Stimulated activated CD4-positive, alpha-beta T cell treated with anti-CD3 and anti-CD28 coated beads, TNF-alpha, amount 100 ng/mL, for 48 hours (primary cell): ENCODE data around the gene CCDC91.
"Not testable (repeated sequence)": the region's sequence is repeated elsewhere in the genome, so short reads cannot be mapped to it uniquely, and the experiment has no call there.

Source experiments
- DNase-seq, 3 donors: peaks; one replicate each; pipeline ENCODE4 v3.0.0-alpha.2; 2020; ENCODE audit warnings: low read depth in 3 of 3

CCDC91 gene

DNA sequence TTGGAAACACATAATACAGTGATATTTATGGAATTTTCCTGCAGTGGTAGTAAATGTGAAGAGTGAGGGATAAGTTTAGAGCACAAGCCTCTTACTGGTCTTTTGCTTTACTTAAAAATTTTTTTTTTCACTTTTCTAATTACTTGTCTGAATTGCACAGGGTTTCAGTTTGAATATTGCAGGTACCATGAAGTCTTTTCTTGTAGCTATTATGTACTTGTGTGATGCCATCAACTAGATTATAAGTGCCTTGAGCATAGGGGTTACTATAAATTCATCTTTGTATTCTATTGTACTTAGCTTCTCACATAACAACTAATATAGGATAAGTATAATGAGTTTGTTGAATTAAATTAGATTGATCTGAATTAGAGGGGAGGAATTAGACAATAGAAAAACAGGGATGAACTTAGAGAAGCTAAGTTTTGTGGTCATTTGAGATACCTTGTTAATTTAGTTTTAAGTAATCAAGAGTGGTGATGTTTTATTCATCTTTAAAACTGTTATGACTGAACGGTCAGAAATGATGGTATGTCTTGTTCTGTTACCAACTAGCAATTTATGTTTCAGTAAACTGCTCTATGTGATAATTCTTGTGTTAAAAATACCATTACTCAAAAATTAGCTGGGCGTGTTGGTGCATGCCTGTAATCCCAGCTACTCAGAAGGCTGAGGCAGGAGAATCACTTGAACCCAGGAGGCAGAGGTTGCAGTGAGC lies 42.1 kb downstream of the CCDC91 start:
- DNase-seq = no peak

DNA sequence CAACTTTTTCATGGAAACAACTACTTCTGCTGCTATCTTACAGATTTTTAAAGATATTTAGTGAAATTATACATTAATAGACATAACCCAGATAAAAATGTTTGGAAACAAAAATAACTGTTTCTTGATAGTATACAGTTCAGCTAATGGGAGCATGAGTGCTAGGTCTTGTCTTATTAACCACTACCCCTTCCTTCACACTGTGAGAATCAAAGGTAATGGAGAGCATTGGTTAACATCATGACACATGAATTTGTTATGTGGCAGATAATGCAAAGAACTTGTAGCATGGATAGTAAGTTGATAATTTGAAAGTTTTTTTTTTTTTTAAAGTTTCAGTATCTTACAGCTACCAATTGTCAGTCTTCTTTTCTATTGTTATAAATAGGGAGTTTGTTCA lies 44.2 kb downstream of the CCDC91 start:
- DNase-seq = no peak

DNA sequence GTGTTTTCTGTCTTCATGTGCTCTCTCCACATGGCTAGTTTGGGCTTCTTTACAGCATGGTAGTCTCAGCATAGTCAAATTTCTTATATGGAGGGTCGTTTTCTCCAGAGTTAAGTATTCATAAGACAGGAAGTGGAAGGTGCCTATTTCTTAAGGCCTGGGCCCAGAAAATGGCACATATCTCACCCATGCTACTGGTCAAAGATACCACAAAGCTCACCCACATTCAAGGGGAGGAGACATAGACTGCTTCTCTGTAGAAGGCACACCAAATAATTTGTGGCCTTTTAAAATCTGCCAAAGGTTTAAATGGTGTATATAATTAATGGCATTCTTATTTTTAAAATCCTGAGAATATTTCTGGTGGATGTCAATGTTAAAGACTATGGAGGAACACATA lies 44.8 kb downstream of the CCDC91 start:
- DNase-seq = no peak

DNA sequence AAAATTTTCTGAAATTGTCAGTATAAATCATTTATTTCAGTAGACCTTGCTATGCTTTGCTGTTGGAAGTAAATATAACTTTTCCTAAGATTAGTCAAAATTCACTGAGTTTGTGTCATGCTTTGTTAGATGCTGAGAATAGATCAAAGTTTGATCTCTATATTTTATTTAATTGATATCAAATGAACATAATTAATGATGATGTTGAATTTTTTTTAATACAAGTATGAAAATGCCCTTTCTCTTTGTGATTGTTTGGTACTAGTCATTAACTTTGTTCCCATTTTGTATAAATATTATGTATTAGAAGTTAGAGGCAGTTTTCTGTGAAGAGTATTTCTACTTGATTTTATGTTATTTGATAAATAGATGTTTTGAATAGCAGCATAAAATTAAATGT lies 45.7 kb downstream of the CCDC91 start:
- no peak for DNase-seq

DNA sequence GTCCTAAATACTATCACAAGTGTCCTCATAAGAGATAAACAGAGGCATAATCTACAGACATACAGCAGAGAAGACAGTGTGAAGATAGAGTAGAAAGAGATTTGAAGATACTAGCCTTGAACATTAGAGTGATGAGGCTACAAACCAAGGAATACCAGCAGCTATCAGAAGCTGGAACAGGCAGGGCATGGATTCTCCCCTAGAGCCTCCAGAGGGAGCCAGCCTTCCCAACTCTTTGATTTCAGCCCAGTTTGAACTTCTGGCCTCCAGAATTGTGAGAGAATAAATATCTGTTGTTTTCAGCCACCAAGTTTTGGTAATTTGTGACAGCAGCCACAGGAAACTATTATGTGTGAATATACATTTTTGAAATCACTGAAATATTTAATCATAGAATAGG lies 47.2 kb downstream of the CCDC91 start:
- no peak for DNase-seq

DNA sequence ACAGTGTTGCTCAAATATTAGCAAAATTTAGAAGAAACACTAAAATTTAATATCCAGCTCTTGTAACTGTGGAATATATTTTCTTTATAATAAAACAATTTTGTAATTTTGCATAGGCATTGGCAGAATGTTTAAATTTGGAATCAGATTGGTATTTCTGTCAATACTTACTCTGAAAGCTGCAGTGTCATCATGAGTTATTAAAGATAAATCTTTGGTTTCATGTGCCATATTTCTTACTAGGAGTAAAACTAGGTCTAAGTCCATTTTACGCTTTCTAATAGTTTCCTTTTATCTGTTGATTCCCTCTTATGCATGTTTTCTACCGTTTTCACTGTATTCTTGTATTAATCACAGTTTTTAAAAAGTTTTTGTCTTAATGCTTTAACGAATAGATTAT lies 49.7 kb downstream of the CCDC91 start:
- DNase-seq = no peak

DNA sequence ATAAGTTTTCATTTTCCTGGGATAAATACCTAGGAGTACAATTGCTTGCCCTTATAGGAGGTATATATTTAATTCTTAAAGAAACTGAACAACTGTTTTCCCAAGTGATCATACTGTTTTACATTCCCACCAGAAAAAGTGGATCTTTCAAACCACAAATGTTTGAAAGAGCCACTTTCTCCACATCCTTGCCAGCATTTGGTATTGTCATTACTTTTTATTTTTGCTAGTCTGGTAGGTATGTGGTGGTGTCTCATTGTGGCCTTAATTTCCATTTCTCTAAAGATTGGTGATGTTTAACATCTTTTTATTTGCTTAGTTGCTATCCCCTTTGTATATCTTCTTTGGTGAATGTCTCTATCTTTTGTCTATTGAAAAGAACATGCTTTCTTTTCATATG lies 50.6 kb downstream of the CCDC91 start:
- DNase-seq = no peak

DNA sequence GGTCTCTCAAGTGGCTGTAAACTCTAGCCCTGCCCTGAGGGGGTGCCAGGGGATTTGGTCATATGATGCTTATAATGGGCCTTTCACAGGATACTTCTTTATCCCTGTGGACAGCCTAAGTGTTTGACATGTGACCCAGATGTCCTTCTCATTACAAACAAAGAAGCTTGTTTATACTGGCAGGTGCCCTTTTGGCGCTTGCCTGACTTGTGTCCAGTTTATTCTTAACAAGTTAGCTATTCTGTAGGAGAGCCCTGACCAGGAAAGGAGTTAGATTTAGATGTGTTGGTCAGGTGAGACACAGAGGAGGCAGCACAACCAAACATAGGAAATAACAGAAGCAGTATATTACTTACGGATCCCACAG lies 51.9 kb downstream of the CCDC91 start:
- DNase-seq = no peak

DNA sequence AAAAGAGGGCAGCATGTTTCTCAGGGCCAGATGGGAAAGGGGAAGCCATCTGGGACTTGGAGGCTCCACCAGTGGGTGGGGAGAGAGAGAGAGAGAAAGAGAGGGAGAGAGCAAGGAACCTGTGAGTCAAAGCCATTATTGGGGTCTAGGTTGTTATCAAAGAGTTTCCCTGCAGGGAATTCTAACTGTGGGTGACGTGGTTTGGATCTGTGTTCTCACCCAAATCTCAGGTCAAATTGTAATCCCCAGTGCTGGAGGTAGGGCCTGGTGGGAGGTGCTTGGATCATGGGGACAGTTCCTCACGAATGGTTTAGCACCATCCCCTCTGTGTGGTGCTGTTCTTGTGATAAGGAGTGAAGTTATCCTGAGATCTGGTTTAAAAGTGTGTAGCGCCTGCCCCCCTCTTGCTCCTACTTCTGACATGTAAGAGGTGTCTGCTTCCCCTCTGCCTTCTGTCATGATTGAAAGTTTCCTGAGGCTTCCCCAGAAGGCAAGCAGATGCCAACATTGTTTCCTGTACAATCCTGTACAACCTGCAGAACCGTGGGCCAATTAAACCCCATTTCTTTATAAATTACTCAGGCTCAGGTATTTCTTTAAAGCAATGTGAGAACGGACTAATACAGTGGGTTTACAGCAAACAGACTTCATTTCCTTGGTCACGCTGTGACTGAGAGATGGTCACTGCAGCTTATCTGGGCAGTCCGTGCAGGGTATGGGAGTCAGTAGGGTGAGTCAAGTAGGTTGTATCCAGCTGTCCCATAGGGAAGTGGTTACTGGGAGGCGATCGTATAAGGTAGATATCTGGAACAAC lies 52.4 kb downstream of the CCDC91 start:
- no peak for DNase-seq

DNA sequence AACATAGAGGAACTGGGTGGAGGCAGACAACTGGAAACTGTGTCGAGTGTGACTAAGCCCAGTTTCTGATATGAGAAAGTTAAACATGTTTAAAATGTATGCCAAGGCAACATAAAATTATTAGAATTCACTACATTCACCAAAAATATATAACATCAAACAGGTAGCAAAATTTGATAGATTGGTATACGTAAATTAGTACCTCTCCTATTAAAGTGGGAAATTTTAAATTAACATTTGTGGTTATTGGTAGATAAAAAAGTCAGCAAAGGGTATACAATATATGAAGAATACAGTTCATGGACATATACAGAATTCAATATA lies 53.0 kb downstream of the CCDC91 start:
- DNase-seq = no peak

DNA sequence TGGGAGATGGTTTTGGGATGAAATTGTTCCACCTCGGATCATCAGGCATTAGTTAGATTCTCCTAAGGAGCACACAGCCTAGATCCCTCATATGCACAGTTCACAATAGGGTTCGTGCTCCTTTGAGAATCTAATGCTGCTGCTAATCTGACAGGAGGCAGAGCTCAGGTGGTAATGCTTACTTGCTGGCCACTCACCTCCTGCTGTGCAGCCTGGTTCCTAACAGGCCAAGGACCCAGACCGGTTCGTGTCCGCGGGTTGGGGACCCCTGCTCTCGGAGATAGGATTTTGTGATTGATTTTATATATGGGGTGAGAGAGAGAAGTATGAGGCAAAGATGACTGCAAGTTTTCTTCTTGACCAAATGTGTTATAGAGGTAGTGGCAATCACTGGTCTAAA lies 57.5 kb downstream of the CCDC91 start:
- DNase-seq = no peak

DNA sequence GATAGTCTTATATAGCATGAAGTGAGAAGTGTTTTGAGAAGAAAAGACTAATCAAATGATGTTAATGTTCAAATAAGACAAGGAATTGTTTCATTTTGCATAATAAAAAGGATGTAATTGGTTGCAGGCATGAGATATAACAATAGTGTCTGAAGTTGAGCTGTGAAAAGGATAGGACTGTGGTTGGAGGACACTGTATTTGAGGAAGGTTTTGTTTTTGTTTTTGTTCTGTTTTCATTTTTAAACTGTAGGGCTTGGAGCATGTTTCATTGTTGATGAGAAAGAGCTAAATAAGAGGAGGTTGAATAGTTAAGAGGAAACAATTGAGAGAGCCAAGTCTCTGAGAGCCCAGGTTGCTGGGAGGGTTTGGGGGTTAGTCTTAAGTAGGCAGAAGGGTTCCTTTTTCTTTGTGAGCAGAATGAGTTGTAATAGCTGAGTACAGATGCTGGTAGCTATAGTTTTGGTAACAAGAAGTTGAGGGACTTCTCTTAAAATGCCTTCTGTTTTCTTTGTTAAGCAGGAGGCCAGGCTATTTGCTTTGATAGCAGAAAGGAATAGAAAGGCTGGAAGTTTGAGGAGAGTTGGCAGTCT lies 58.4 kb downstream of the CCDC91 start:
- DNase-seq = no peak

DNA sequence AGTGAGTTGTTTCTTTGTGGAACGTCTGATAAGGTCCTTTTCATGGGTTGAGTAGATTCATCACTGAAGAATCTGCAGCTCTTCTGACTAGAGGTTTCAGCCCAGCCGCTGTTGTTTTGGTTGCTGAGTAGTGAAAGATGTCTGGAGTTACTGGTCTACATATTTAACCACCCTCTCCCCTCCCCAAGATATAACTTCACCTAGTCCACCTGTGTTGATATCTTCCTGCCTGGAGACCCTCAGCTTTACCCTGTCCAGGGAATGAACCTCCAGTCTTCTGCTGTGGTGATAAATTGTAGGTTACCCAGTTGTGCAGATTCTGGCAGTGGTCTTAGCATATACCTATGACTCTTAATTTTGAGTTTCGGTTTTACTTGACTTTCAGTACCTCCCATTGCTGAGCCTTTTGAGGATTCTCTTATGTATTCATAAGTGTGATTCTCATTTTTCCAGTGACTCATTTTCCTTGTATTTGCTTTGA lies 62.9 kb downstream of the CCDC91 start:
- DNase-seq = peak; percentile 14 to 27 (median 14)

DNA sequence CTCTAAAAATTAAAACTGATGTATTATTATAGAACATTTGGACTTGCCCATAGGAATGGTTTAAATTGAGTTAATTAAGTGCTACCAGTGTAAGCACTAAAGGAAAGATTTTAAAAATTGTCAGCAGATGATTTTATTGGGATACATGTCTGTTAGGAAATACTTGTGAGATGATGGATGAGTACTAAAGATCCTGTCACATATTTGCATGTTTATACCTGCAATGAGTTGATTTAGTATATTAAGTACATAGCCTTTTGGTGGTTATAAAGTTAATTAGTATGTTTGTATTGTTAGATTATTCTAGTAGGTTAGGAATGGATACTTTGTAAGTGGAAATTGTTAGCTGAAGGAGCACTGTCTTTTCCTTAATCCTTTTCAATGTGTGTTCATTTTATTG lies 67.2 kb downstream of the CCDC91 start:
- no peak for DNase-seq

DNA sequence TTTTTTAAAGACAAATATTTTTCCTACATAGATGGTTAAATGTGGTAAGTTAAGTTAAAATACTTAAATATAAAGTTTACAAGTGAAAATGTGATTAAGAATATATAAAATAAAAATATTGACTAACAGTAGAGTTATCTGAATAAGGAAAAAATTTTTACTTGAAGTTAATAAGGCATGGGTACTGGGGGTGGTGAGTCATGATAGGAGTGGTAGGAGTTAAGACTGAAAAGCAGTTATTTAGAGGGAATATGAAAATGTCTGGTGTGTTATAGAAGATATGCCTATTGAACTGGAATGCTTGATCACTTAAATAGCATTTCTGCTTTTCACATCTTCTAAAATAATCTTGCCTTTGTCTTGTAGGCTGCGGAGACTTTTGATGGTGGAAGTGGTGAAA lies 68.7 kb downstream of the CCDC91 start:
- DNase-seq = no peak

DNA sequence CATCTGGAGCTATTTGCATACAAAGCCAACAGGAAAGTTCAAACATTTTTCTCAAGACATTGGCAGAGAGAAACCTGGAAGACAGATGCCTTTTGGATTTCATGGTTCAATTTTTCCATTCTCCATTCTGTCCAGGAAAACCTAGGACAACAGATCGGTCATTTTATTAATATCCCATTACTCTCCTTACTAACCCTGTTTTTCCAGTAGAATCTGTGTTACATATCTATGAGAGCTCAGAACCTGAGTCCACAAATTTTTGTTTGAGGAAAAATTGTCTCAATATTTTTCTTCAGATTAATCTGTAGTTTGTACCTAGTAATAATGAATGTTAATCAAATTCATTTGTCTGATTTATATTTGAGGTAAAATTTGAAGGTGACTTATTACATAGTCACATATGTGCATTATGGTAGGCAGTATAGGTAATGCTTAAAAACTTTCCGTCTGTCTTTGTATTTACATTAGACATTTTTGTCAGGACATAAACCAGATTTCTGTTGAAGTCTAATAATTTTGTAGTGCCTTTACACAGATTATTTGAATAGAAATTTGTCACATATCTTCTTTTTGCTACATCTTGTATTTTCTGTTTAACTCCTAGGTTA lies 75.3 kb downstream of the CCDC91 start:
- DNase-seq = no peak

DNA sequence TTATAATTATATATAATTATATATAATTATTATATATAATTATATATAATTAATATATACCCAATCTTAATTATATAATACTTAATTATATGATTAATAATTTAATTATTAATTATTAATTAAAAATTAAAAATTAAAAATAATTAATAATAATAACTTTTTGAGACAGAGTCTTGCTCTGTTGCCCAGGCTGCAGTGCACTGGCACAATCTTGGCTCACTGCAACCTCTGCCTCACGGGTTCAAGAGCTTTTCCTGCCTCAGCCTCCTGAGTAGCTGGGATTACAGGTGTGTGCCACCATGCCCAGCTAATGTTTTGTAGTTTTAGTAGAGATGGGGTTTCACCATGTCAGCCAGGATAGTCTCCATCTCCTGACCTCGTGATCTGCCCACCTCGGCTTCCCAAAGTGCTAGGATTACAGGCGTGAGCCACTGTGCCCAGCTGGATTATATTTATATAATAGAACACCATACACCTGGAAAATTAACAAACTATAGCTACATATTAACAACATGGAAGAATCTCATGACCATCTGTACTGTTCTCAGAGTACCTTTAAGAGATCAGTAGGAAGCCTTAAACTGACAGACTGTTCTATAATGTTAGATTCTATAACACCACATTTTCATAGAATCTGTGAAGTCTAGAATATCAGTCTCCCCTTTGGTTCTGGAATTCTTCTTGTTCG lies 77.8 kb downstream of the CCDC91 start:
- DNase-seq = not testable (repeated sequence)

DNA sequence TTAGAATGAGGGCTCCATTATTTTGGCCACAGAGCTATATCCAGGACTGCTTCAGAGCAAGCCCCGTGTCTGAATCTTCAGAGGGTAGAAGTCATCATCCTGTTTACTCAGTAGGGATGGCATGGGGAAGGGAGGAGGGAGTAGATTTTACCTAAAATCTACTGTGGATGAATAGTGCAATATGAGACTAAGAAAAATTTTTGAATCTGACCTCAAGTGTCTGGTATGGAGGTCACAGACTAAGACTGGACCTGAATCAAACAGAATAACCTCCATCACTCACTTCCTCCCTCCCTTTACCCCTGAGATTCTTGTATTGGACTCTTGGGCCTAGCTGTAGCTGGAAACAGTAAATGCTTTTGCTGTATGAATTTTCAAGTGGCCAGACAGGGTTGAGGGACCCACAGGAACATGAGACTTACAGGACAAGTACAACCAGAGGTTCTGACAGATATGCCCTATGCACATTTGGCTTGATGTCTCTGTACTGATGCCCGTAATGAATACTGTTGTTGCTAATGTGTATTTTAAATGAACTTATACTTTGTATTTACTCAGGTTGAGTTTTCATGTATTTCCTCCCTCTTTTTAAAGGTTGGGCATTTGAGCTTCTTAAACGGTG lies 78.5 kb downstream of the CCDC91 start:
- no peak for DNase-seq

DNA sequence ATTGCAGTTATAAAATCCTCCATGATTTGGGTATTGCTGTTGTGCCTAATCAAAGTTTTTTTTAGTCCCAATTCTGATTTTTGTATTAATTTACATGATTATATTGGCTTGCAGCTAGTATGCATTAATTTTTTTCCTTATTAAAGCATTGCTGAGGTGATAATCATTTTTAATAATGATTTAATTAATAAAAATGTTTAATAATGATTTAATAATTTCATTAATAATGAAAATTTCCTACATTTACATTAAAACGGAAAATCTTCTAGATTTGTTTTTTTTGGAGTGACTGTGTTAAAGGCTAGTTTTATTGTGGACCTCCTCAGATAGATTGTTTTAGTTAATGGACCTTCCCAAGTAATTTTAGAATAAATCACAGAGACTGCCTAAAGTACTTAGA lies 79.6 kb downstream of the CCDC91 start:
- no peak for DNase-seq

DNA sequence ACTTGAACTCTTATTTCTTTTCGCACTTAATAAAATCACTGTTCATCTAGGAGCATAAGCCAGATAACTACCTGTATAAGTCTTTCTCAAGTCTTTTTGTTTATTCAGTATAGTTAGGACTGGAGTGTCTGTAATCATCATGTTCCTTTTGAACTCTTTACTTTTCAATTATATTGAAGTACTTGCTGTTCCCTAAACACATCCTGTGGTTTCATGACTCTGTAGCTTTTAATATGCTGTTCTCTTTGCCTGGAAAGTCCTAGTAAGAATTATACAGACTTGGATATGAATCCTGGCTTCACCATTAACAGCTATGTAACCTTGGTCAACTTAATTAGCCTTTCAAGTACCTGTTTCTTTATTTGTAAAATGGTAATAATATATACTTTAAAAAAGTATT lies 88.2 kb downstream of the CCDC91 start:
- no peak for DNase-seq

DNA sequence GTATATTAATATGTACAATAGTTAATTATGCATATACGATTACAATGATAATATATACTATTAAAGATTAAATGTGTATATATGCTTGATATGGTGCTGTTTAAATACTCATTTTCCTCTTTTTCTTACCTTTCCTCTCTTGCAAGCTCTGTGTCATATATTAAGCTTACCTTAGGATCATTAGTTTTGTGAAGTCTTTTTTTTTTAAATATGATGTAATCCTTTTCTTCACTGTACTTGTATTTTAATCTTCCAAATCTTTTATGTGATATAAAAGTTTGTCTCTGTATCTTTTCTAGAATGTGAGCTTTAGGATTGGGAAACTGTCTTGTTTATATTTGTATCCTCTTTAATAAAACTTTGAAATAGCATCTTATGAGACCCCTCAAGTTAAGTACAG lies 88.7 kb downstream of the CCDC91 start:
- no peak for DNase-seq

DNA sequence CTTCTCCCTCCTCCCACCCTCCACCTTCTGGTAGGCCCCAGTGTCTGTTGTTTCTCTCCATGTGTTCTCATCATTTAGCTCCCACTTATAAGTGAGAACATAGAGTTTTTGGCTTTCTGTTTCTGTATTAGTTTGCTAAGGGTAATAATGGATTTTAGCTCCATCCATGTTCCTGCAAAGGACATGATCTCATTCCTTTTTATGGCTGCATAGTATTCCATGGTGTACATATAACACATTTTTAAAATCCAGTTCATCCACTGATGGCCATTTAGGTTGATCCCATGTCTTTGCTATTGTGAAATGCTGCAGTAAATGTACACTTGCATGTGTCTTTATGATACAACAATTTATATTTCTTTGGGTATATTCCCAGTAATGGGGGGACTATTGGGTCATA lies 96.1 kb downstream of the CCDC91 start:
- no peak for DNase-seq
